H1 (cell line): ENCODE results near the gene ME1. TPM values are rescaled to one million over a fixed set of nuclear protein-coding genes. Genes with fewer than 3 reads are reported as not detected.

Source experiments
- CTCF ChIA-PET: fragments of 300-600 bp; sonication (Branson Sonifier 250); formaldehyde crosslinking; loops from one replicate; lab custom pipeline; 2021; ENCODE audit not compliant: partially characterized antibody; lab: Charles Lee
- POLR2A ChIA-PET: fragments of 300-600 bp; sonication (Branson Sonifier 250); formaldehyde crosslinking; loops from one replicate; lab custom pipeline; 2021; ENCODE audit warnings: inconsistent platforms; ENCODE audit not compliant: partially characterized antibody; lab: Charles Lee
- DNase-seq, 2 experiments: peaks; one replicate each; pipeline versions ENCODE4 v3.0.0 to v3.0.0-alpha.2; 2010 to 2022; ENCODE audit warnings: low spot score in 2 of 2, low read depth in 1 of 2, mixed read lengths in 1 of 2
- FAIRE-seq: peaks from 2 replicates; lab custom pipeline; 2011; peaks lifted over from hg19 to GRCh38; lab: Jason Lieb, UNC
- H2AFZ ChIP-seq: 2 replicates; pipeline ENCODE4 v1.8.1; 2012; ENCODE audit warnings: low read length, inconsistent platforms
- H2AK5ac ChIP-seq: 2 replicates; pipeline ENCODE4 v1.6.1; 2013; ENCODE audit warnings: low read depth, low read length
- H2BK120ac ChIP-seq: replicated peaks from 2 replicates; pipeline ENCODE3; 2013; ENCODE audit warnings: low read depth, low read length, inconsistent platforms
- H2BK12ac ChIP-seq: 2 replicates; pipeline ENCODE4 v1.6.1; 2013; ENCODE audit warnings: low read depth, low read length
- H2BK15ac ChIP-seq: 2 replicates; pipeline ENCODE4 v1.6.1; 2013; ENCODE audit warnings: low read length
- H2BK20ac ChIP-seq: 2 replicates; pipeline ENCODE4 v1.6.1; 2013; ENCODE audit warnings: low read length
- H2BK5ac ChIP-seq: 2 replicates; pipeline ENCODE4 v1.6.1; 2013; ENCODE audit warnings: low read depth, low read length
- H3K14ac ChIP-seq: 2 replicates; pipeline ENCODE4 v1.6.1; 2013; ENCODE audit warnings: inconsistent platforms; ENCODE audit not compliant: insufficient read length
- H3K18ac ChIP-seq: 2 replicates; pipeline ENCODE4 v1.6.1; 2013; ENCODE audit warnings: low read length; ENCODE audit errors: extremely low read depth
- H3K23ac ChIP-seq: 2 replicates; pipeline ENCODE4 v1.6.1; 2013; ENCODE audit warnings: inconsistent platforms; ENCODE audit not compliant: insufficient read length
- H3K23me2 ChIP-seq: 2 replicates; pipeline ENCODE4 v1.6.1; 2013; ENCODE audit warnings: low read depth, low read length
- H3K27ac ChIP-seq: 2 replicates; pipeline ENCODE4 v1.6.1; 2011; ENCODE audit warnings: low read depth, low read length, inconsistent platforms
- H3K27me3 ChIP-seq, 4 experiments: replicated peaks in 1 of 4; 1 replicate in 1 of 4; 2 replicates in 3 of 4; pipeline versions ENCODE4 v1.6.1 to v1.8.1; 2011 to 2013; ENCODE audit warnings: low read length in 3 of 4, mild to moderate bottlenecking in 3 of 4, inconsistent platforms in 2 of 4, mixed read lengths in 2 of 4, moderate library complexity in 1 of 4; ENCODE audit not compliant: control insufficient read depth in 3 of 4, insufficient read depth in 3 of 4; ENCODE audit errors: extremely low read depth in 1 of 4
- H3K36me3 ChIP-seq, 4 experiments: 2 replicates each; pipeline versions ENCODE4 v1.6.1 to v1.8.1; 2011 to 2013; ENCODE audit warnings: mild to moderate bottlenecking in 4 of 4, low read length in 3 of 4, moderate library complexity in 2 of 4, control low read depth in 1 of 4, inconsistent platforms in 1 of 4; ENCODE audit not compliant: insufficient read depth in 4 of 4, control insufficient read depth in 2 of 4
- H3K4ac ChIP-seq: replicated peaks from 2 replicates; pipeline ENCODE3; 2013; ENCODE audit warnings: low read length, low read depth, mixed read lengths, inconsistent platforms; ENCODE audit not compliant: insufficient read length
- H3K4me1 ChIP-seq, 4 experiments: replicated peaks in 1 of 4; 1 replicate in 1 of 4; 2 replicates in 3 of 4; pipeline versions ENCODE4 v1.6.1 to v1.8.1; 2011 to 2013; ENCODE audit warnings: low read length in 3 of 4, inconsistent platforms in 2 of 4, mixed read lengths in 1 of 4; ENCODE audit not compliant: insufficient read depth in 4 of 4, control insufficient read depth in 3 of 4
- H3K4me2 ChIP-seq, 2 experiments: 2 replicates each; pipeline versions ENCODE4 v1.6.1 to v1.8.1; 2011 to 2013; ENCODE audit warnings: low read depth in 2 of 2, low read length in 2 of 2, control low read depth in 1 of 2, inconsistent platforms in 1 of 2, mild to moderate bottlenecking in 1 of 2; ENCODE audit not compliant: insufficient read depth in 1 of 2
- H3K4me3 ChIP-seq, 4 experiments: fragments of 200-600, 300-600 bp in 1 of 4; sonication (generic), shearing (Covaris generic), sonication (Bioruptor Twin) in 1 of 4; 2 replicates each; pipeline versions ENCODE4 v1.5.1 to v1.8.1; 2011 to 2016; ENCODE audit warnings: low read length in 4 of 4, low read depth in 3 of 4, control low read depth in 2 of 4, inconsistent platforms in 2 of 4, mild to moderate bottlenecking in 2 of 4, mixed read lengths in 1 of 4, moderate library complexity in 1 of 4; ENCODE audit not compliant: insufficient read depth in 2 of 4; ENCODE audit errors: extremely low read depth in 1 of 4
- H3K56ac ChIP-seq: replicated peaks from 2 replicates; pipeline ENCODE3; 2013; ENCODE audit warnings: low read depth, mild to moderate bottlenecking, mixed read lengths, low read length, inconsistent platforms; ENCODE audit not compliant: insufficient read length
- H3K79me1 ChIP-seq: 2 replicates; pipeline ENCODE4 v1.6.1; 2013; ENCODE audit warnings: low read depth, low read length, control low read depth
- H3K79me2 ChIP-seq, 2 experiments: 2 replicates each; pipeline versions ENCODE4 v1.6.1 to v1.8.1; 2012 to 2013; ENCODE audit warnings: low read length in 2 of 2, mild to moderate bottlenecking in 2 of 2, inconsistent platforms in 1 of 2; ENCODE audit not compliant: insufficient read depth in 2 of 2, control insufficient read depth in 1 of 2
- H3K9ac ChIP-seq, 4 experiments: replicated peaks in 1 of 4; 1 replicate in 1 of 4; 2 replicates in 3 of 4; pipeline versions ENCODE4 v1.6.1 to v1.8.1; 2011 to 2013; ENCODE audit warnings: low read depth in 3 of 4, low read length in 3 of 4, control low read depth in 2 of 4, mild to moderate bottlenecking in 2 of 4, moderate library complexity in 2 of 4, inconsistent platforms in 1 of 4; ENCODE audit errors: extremely low read depth in 1 of 4
- H3K9me3 ChIP-seq, 2 experiments: 2 replicates each; pipeline versions ENCODE4 v1.6.1 to v1.8.1; 2012 to 2013; ENCODE audit warnings: mild to moderate bottlenecking in 2 of 2, moderate library complexity in 2 of 2, control low read depth in 1 of 2, inconsistent platforms in 1 of 2, low read depth in 1 of 2, low read length in 1 of 2, mixed read lengths in 1 of 2; ENCODE audit not compliant: insufficient read depth in 2 of 2
- H4K20me1 ChIP-seq, 2 experiments: replicated peaks in 1 of 2; 2 replicates each; pipeline versions ENCODE3 to v1.8.1; 2011 to 2013; ENCODE audit warnings: inconsistent platforms in 2 of 2, low read length in 2 of 2, mild to moderate bottlenecking in 1 of 2; ENCODE audit not compliant: insufficient read depth in 2 of 2, control insufficient read depth in 1 of 2
- H4K5ac ChIP-seq: 2 replicates; pipeline ENCODE4 v1.6.1; 2013; ENCODE audit warnings: low read length, low read depth, mixed read lengths, inconsistent platforms; ENCODE audit not compliant: insufficient read length
- H4K8ac ChIP-seq: 2 replicates; pipeline ENCODE4 v1.8.0; 2013; ENCODE audit warnings: mild to moderate bottlenecking, moderate library complexity, low read length, inconsistent platforms; ENCODE audit not compliant: insufficient read depth; ENCODE audit errors: extremely low read depth
- H4K91ac ChIP-seq: replicated peaks from 2 replicates; pipeline ENCODE3; 2013; ENCODE audit warnings: low read length, mixed read lengths, inconsistent platforms; ENCODE audit not compliant: insufficient read length
- BRCA1 ChIP-seq: IDR thresholded peaks from 2 replicates; pipeline ENCODE4 v1.6.1; 2012; ENCODE audit warnings: low read depth, low read length, improper control_type of control experiment
- CBX5 ChIP-seq: fragments of 300-800, 300-1000 bp; sonication (generic); IDR thresholded peaks from 2 replicates; pipeline ENCODE4 v1.7.1; 2016; ENCODE audit warnings: antibody characterized with exemption, low read length, low read depth
- MAFK ChIP-seq: IDR thresholded peaks from 2 replicates; pipeline ENCODE4 v1.6.1; 2012; ENCODE audit warnings: low read depth, mild to moderate bottlenecking, improper control_type of control experiment, low read length
- POLR2AphosphoS5 ChIP-seq: IDR thresholded peaks from 2 replicates; pipeline ENCODE4 v1.6.1; 2011; ENCODE audit warnings: low read depth, low read length
- TAF1 ChIP-seq: IDR thresholded peaks from 2 replicates; pipeline ENCODE4 v1.6.1; 2011; ENCODE audit warnings: mild to moderate bottlenecking, low read depth, low read length
- TEAD4 ChIP-seq: IDR thresholded peaks from 2 replicates; pipeline ENCODE4 v1.6.1; 2012; ENCODE audit warnings: low read depth, low read length, inconsistent platforms, mixed read lengths
- WGBS, 2 experiments: shearing (Covaris generic) in 1 of 2; methylation state at CpG; one replicate each; pipeline versions ENCODE4 v1.1.6 to v1.1.7; 2013 to 2015; ENCODE audit warnings: low lambda C conversion rate in 2 of 2, mixed read lengths in 2 of 2, inconsistent platforms in 1 of 2, low coverage in 1 of 2, missing lambda C conversion rate in 1 of 2; ENCODE audit not compliant: insufficient replicate concordance in 2 of 2, insufficient coverage in 1 of 2, insufficient read length in 1 of 2; ENCODE audit errors: extremely low coverage in 1 of 2, missing lambda C conversion rate in 1 of 2; 5-methylcytosine and 5-hydroxymethylcytosine counted together
- polyA plus RNA-seq, 7 experiments: library from polyadenylated mRNA; depleted of rRNA in 3 of 7; stranded (reverse) in 5 of 7; unstranded in 2 of 7; fragments of >200 nt in 5 of 7; fragments of 200-250 nt in 2 of 7; gene quantifications; 1 replicate in 5 of 7; 2 replicates in 1 of 7; 4 replicates in 1 of 7; pipeline versions ENCODE4 v1.2.1 to v1.2.3, GENCODE V29; 2011 to 2013; ENCODE audit warnings: missing spikeins in 2 of 7, mixed read lengths in 2 of 7
- total RNA-seq: library from RNA; stranded (reverse); fragmentation: NEBNext Ultra II Directional; extraction: Animal tissue kit (Norgen Biotek cat#: 25700); gene quantifications from 2 replicates; pipeline ENCODE4 v1.2.1, GENCODE V29; 2021
- TF ChIP-seq, protein P1 (sequence below): IDR thresholded peaks from 2 replicates; pipeline ENCODE4 v1.6.1; 2012; ENCODE audit warnings: inconsistent platforms
- TF ChIP-seq, protein P2 (sequence below): IDR thresholded peaks from 2 replicates; pipeline ENCODE4 v1.6.1; 2011; ENCODE audit warnings: low read depth, mild to moderate bottlenecking, low read length; ENCODE audit not compliant: insufficient read depth
- TF ChIP-seq, protein P3 (sequence below), 3 experiments: IDR thresholded peaks; 1 replicate in 2 of 3; 2 replicates in 1 of 3; pipeline versions ENCODE4 v1.5.1 to v1.6.1; 2011; ENCODE audit warnings: low read length in 3 of 3, mild to moderate bottlenecking in 3 of 3, inconsistent platforms in 2 of 3, low read depth in 1 of 3, moderate library complexity in 1 of 3; ENCODE audit not compliant: insufficient read depth in 1 of 3; ENCODE audit errors: control extremely low read depth in 1 of 3

ME1 gene
- total and polyA plus RNA-seq, 2 of the 8 experiments (the other 6 are each of a cell fraction or from before 2014, with no cell fraction given), result 1.3 to 3.9 TPM

DNA sequence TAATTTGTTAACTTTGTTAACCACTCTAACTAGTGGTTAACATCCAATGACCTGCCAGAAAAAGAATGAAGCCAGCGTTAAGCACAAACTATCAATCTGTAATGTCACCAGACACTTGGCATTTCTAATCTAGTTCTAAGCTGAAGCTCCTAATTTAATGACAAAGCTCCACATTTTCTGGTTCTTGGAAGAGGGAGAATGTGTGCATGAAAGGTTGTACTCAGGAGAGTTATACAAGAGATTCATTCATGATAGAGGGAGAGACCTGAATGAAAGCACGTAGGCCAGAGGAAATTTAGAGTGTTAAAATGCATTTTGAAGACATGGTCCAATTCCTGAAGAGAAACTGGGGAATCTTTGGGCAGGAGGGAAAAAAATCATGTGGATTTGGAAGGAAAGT is 8.3 kb upstream of the ME1 start:
- no peak overlapping the region for H3K4me2 ChIP-seq
- no peaks in the 10 kb centered on the region for H3K9me3 ChIP-seq
- H2AK5ac ChIP-seq, result no peak overlapping the region
- H3K79me1 ChIP-seq, result no peaks in the 10 kb centered on the region
- H3K23me2 ChIP-seq, result no peaks in the 10 kb centered on the region
- no peak overlapping the region for H2BK15ac ChIP-seq
- H3K27me3 ChIP-seq, result no peaks in the 10 kb centered on the region
- no peak overlapping the region for H3K4ac ChIP-seq
- 92% methylated on average over 2 of the region's 2 CpGs; no CpG with 5 or more reads in 1 of the 2 experiments for WGBS, 2 experiments
- no peak for FAIRE-seq
- no peak overlapping the region for H2BK5ac ChIP-seq
- no peak overlapping the region for H3K14ac ChIP-seq
- POLR2A ChIA-PET, result no interaction called here
- H2BK120ac ChIP-seq, result no peak overlapping the region
- peaks cover 0 to 5% (median 2%) of the 10 kb centered on the region in 4 experiments; a peak in 3 of 7 replicates for H3K4me1 ChIP-seq
- peak overlapping the region; percentile 26; the same call in 1 of the 2 replicates for H2AFZ ChIP-seq
- no peak overlapping the region for H3K23ac ChIP-seq
- H4K5ac ChIP-seq, result no peak overlapping the region
- no peak overlapping the region for H3K9ac ChIP-seq
- no peak overlapping the region for H3K4me3 ChIP-seq
- H4K8ac ChIP-seq, result no peak overlapping the region
- H4K20me1 ChIP-seq, result no peaks in the 10 kb centered on the region
- H3K27ac ChIP-seq, result no peak overlapping the region
- no peaks in the 10 kb centered on the region for H3K79me2 ChIP-seq
- TF ChIP-seq TAF1, result no peak
- TF ChIP-seq, protein P1, sequence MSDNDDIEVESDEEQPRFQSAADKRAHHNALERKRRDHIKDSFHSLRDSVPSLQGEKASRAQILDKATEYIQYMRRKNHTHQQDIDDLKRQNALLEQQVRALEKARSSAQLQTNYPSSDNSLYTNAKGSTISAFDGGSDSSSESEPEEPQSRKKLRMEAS, result no peak
- no peak for TF ChIP-seq MAFK
- TF ChIP-seq, protein P2, sequence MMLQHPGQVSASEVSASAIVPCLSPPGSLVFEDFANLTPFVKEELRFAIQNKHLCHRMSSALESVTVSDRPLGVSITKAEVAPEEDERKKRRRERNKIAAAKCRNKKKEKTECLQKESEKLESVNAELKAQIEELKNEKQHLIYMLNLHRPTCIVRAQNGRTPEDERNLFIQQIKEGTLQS, result no peak
- no peak for TF ChIP-seq BRCA1
- no peak for TF ChIP-seq CBX5
- TF ChIP-seq, protein P3, sequence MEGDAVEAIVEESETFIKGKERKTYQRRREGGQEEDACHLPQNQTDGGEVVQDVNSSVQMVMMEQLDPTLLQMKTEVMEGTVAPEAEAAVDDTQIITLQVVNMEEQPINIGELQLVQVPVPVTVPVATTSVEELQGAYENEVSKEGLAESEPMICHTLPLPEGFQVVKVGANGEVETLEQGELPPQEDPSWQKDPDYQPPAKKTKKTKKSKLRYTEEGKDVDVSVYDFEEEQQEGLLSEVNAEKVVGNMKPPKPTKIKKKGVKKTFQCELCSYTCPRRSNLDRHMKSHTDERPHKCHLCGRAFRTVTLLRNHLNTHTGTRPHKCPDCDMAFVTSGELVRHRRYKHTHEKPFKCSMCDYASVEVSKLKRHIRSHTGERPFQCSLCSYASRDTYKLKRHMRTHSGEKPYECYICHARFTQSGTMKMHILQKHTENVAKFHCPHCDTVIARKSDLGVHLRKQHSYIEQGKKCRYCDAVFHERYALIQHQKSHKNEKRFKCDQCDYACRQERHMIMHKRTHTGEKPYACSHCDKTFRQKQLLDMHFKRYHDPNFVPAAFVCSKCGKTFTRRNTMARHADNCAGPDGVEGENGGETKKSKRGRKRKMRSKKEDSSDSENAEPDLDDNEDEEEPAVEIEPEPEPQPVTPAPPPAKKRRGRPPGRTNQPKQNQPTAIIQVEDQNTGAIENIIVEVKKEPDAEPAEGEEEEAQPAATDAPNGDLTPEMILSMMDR (IDR thresholded peaks at IDR 0.05; ENCODE audit: control extremely low read depth in 1 of 3, insufficient read depth in 1 of 3, low read depth in 1 of 3, low read length in 3 of 3), result no peak
- TF ChIP-seq TEAD4, result no peak
- no peak for TF ChIP-seq POLR2AphosphoS5
- no peak for DNase-seq
- H2BK12ac ChIP-seq, result no peak overlapping the region
- no peak overlapping the region for H3K18ac ChIP-seq
- no peak overlapping the region for H4K91ac ChIP-seq
- CTCF ChIA-PET, result no interaction called here
- no peak overlapping the region for H3K56ac ChIP-seq
- no peak overlapping the region for H2BK20ac ChIP-seq
- H3K36me3 ChIP-seq, result no peaks in the 10 kb centered on the region
